Right lobe of liver (tissue), 6 donors: Measurements from ENCODE around the gene CLEC4A. TPM values are rescaled to one million over a fixed set of nuclear protein-coding genes. Genes with fewer than 3 reads are reported as not detected.
"Not testable (repeated sequence)": the region's sequence is repeated elsewhere in the genome, so short reads cannot be mapped to it uniquely, and the experiment has no call there.

Source experiments
- ATAC-seq, 4 donors: fragments of 200-7000 bp; cut with Tn5 transposase; one replicate each; pipeline ENCODE4 v1.9.1; 2020; ENCODE audit warnings: mild to moderate bottlenecking in 4 of 4, moderate library complexity in 4 of 4
- DNase-seq, 3 donors: peaks; one replicate each; pipeline ENCODE4 v3.0.0-alpha.2; 2020
- H3K27ac ChIP-seq, 3 donors: fragments of 200-600 bp; one replicate each; pipeline ENCODE4 v1.8.0; 2022
- H3K27me3 ChIP-seq, 2 donors: fragments of 200-600 bp; one replicate each; pipeline ENCODE4 v1.8.0; 2022
- H3K36me3 ChIP-seq, 4 donors: fragments of 200-600 bp; sonication (generic) in 1 of 4; one replicate each; pipeline versions ENCODE4 v1.5.1 to v1.8.0; 2017 to 2022; ENCODE audit warnings: control low read depth in 1 of 4
- H3K4me1 ChIP-seq, 4 donors: fragments of 200-600 bp; sonication (generic) in 1 of 4; one replicate each; pipeline versions ENCODE4 v1.5.1 to v1.8.0; 2017 to 2022; ENCODE audit warnings: control low read depth in 1 of 4
- H3K4me3 ChIP-seq, 3 donors: fragments of 200-600 bp; one replicate each; pipeline ENCODE4 v1.8.0; 2022
- H3K9me3 ChIP-seq, 4 donors: fragments of 200-600 bp; sonication (generic) in 1 of 4; one replicate each; pipeline versions ENCODE4 v1.5.1 to v1.8.0; 2017 to 2022; ENCODE audit warnings: control low read depth in 1 of 4
- CTCF ChIP-seq, 4 donors: fragments of 200-600 bp in 3 of 4; fragments of 450-650 bp in 1 of 4; IDR thresholded peaks; one replicate each; pipeline versions ENCODE4 v1.5.1 to v1.8.0; 2016 to 2022; ENCODE audit warnings: antibody characterized with exemption in 4 of 4, mild to moderate bottlenecking in 2 of 4
- POLR2A ChIP-seq: fragments of 450-650 bp; IDR thresholded peaks from one replicate; pipeline ENCODE4 v1.6.1; 2017; ENCODE audit warnings: antibody characterized with exemption, mild to moderate bottlenecking
- WGBS: methylation state at CpG from one replicate; pipeline ENCODE4 v1.1.6; 2018; ENCODE audit warnings: low coverage, low lambda C conversion rate; ENCODE audit not compliant: insufficient coverage; ENCODE audit errors: missing lambda C conversion rate; 5-methylcytosine and 5-hydroxymethylcytosine counted together
- intact Hi-C, 2 donors: fragments of 100-400 bp; cut with DNase I; formaldehyde crosslinking; loops; one replicate each; pipeline versions ENCODE4 v1.11.2 to v1.14.1; 2022
- total RNA-seq, 6 experiments: library from RNA; depleted of rRNA in 2 of 6; stranded (reverse); fragments of >200 nt in 2 of 6; fragmentation: NEBNext Ultra II Directional in 3 of 6; extraction: Animal tissue kit (Norgen Biotek cat#: 25700) in 3 of 6; gene quantifications; one replicate each; pipeline versions ENCODE4 v1.1.0 to v1.2.4, GENCODE V29; 2016 to 2023
- donor health status: DM: no; HTN: yes; CAD: no.
- donor health status: DM: no; HTN: no; CAD: no.
- donor health status: DM: no; HTN: no; CAD: no.
- donor health status: DM: no; HTN: yes; CAD: no.
- donor health status: DM: no; HTN: yes; CAD: no.

CLEC4A gene
- total RNA-seq, 6 experiments from 2014 or later, result 0.25 to 1.3 (median 0.63) TPM; not detected in 1

GRCh38 chr12:8127138-8127537, 3.7 kb downstream of the CLEC4A start:
- no peaks in the 10 kb centered on the region for H3K4me1 ChIP-seq
- H3K36me3 ChIP-seq, result no peaks in the 10 kb centered on the region
- WGBS, result 75% methylated on average over 3 of the region's 4 CpGs
- H3K9me3 ChIP-seq, result no peaks in the 10 kb centered on the region
- intact Hi-C loops, result no loop called here
- no peak overlapping the region for H3K27ac ChIP-seq
- TF ChIP-seq POLR2A, result no peak
- no peak for TF ChIP-seq CTCF (IDR thresholded peaks at IDR 0.05)
- H3K27me3 ChIP-seq, result no peaks in the 10 kb centered on the region
- ATAC-seq, result no peak
- H3K4me3 ChIP-seq, result no peak overlapping the region
- no peak for DNase-seq

DNA sequence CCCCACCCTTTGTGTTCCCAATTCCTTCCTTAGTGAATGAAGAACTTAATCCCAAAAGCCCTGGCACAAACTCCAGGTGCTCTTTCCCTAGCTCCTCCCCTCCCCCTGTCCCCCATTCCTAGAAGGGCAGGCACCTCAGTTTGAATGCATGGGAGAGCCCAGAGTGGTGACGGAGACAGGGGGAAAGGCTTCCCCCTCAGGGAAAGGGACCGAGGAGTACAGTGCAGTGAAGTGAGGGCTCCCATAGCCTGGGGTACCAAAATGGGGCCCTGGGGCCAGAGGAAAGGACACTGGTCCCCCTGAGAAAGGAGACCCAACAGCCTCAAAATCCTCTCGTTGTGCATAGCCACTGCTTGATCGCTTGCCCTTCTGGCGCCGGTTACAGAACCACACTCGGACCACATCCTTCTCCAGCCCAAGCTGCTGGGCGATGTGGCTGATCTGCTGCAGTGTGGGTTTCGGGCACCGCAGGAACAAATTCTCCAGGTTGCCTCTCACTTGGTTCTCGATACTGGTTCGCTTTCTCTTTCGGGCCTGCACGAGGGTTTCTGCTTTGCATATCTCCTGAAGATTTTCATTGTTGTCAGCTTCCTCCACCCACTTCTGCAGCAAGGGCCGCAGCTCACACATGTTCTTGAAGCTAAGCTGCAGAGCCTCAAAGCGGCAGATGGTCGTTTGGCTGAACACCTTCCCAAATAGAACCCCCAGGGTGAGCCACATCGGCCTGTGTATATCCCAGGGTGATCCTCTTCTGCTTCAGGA, 10.4 kb downstream of the CLEC4A start:
- ATAC-seq, DNase-seq, H3K36me3 ChIP-seq, H3K4me1 ChIP-seq, H3K9me3 ChIP-seq, H3K4me3 ChIP-seq, intact Hi-C loops, H3K27me3 ChIP-seq, H3K27ac ChIP-seq: not testable (repeated sequence)
- 93% methylated on average over 7 of the region's 18 CpGs for WGBS

GRCh38 chr12:8134398-8134930, 11.0 kb downstream of the CLEC4A start:
- ATAC-seq, result peak in 1 of 4 donors; percentile 36
- H3K27ac ChIP-seq, H3K9me3 ChIP-seq, H3K36me3 ChIP-seq, H3K4me3 ChIP-seq, DNase-seq, intact Hi-C loops, H3K27me3 ChIP-seq, H3K4me1 ChIP-seq: not testable (repeated sequence)
- 69% methylated on average over 2 of the region's 23 CpGs for WGBS

GRCh38 chr12:8141647-8142046, 18.2 kb downstream of the CLEC4A start:
- H3K27me3 ChIP-seq, DNase-seq, H3K9me3 ChIP-seq, H3K36me3 ChIP-seq, ATAC-seq, intact Hi-C loops, H3K4me3 ChIP-seq, H3K4me1 ChIP-seq, H3K27ac ChIP-seq: not testable (repeated sequence)
- 92% methylated on average over 6 of the region's 8 CpGs for WGBS

DNA sequence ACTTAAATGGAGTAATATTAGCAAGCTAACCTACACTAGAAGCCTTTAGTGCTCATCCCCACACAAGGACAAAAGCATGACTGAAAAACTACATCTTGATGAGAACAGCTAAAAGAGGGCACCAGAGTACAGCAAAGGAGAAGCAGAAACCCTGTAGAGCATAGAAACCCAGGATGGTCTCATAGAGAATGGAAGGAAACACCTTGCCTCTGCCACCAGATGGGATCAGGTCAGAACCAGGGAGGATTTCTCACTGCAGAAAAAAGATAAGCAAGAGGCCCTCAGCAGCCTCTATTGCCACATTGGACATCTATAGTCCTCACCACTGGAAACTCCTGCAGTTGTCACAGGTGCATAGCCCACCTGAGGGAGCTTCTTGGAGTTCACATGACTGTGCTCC, 19.8 kb downstream of the CLEC4A start:
- no peaks in the 10 kb centered on the region for H3K9me3 ChIP-seq
- ATAC-seq (no peak), DNase-seq (no peak)
- intact Hi-C loops, result no loop called here
- no peak overlapping the region for H3K4me3 ChIP-seq
- H3K4me1 ChIP-seq, result no peaks in the 10 kb centered on the region
- no peak overlapping the region for H3K27ac ChIP-seq
- no peaks in the 10 kb centered on the region for H3K27me3 ChIP-seq
- no peaks in the 10 kb centered on the region for H3K36me3 ChIP-seq
- TF ChIP-seq CTCF (IDR thresholded peaks at IDR 0.05), result no peak
- no peak for TF ChIP-seq POLR2A

- TF ChIP-seq POLR2A, result no peak
- TF ChIP-seq CTCF (IDR thresholded peaks at IDR 0.05), result no peak
- H3K4me1 ChIP-seq, result no peaks in the 10 kb centered on the region
- H3K9me3 ChIP-seq, result no peaks in the 10 kb centered on the region
- ATAC-seq, result peak in 3 of 4 donors; percentile 12 to 49 (median 35)
- DNase-seq, result no peak
- no peak overlapping the region for H3K27ac ChIP-seq
- no peaks in the 10 kb centered on the region for H3K27me3 ChIP-seq
- no peaks in the 10 kb centered on the region for H3K36me3 ChIP-seq
- no peak overlapping the region for H3K4me3 ChIP-seq
- WGBS, result 93% methylated on average over 2 of the region's 19 CpGs
- intact Hi-C loops, result no loop called here
Measured at GRCh38 chr12:8145754-8146441, 22.5 kb downstream of the CLEC4A start.
